HepG2 (cell line): Measurements from ENCODE around the gene DNMT1. TPM values are rescaled to one million over a fixed set of nuclear protein-coding genes. Genes with fewer than 3 reads are reported as not detected.

Experiments
- ATAC-seq: fragments of 200-7000 bp; cut with Tn5 transposase; 3 replicates; pipeline ENCODE4 v1.9.1; 2020; ENCODE audit warnings: mild to moderate bottlenecking, moderate library complexity
- BruUV-seq: library from RNA; stranded (reverse); fragments of 400-500 nt; replicated peaks from 2 replicates; lab custom pipeline; 2021; lab: Mats Ljungman, UMichigan
- CTCF ChIA-PET: fragments of 300-600 bp; formaldehyde crosslinking; extraction: SDS; loops from one replicate; lab custom pipeline; 2021; ENCODE audit warnings: low total read pairs, inconsistent platforms, low intra/inter-chr PET ratio; lab: Yijun Ruan, JAX
- POLR2A ChIA-PET: fragments of 350-600 bp; sonication (Branson Sonifier 250); formaldehyde crosslinking; loops from one replicate; lab custom pipeline; 2020; ENCODE audit warnings: antibody characterized with exemption, inconsistent platforms; lab: Yijun Ruan, JAX
- DNase-seq: peaks from one replicate; pipeline ENCODE4 v3.0.0-alpha.2; 2015; ENCODE audit warnings: low spot score
- FAIRE-seq: peaks from 3 replicates; lab custom pipeline; 2011; peaks lifted over from hg19 to GRCh38; lab: Jason Lieb, UNC
- H2AFZ ChIP-seq: one replicate; pipeline ENCODE4 v1.6.1; 2011; ENCODE audit warnings: low read length, inconsistent platforms
- H3K27ac ChIP-seq: fragments of 300-600 bp; 3 replicates; pipeline ENCODE4 v1.8.0; 2011; ENCODE audit warnings: mixed run types, mild to moderate bottlenecking, mixed read lengths, low read length, inconsistent platforms; ENCODE audit not compliant: insufficient read depth; ENCODE audit errors: extremely low read length
- H3K27me3 ChIP-seq, 2 experiments: fragments of 200-600 bp in 1 of 2; 2 replicates in 1 of 2; 3 replicates in 1 of 2; pipeline versions ENCODE4 v1.6.0 to v1.8.0; 2011; ENCODE audit warnings: low read length in 2 of 2, mild to moderate bottlenecking in 2 of 2, moderate library complexity in 2 of 2, inconsistent platforms in 1 of 2; ENCODE audit not compliant: insufficient read depth in 2 of 2, control insufficient read depth in 1 of 2
- H3K36me3 ChIP-seq, 2 experiments: fragments of 200-600 bp in 1 of 2; replicated peaks in 1 of 2; 2 replicates in 1 of 2; 3 replicates in 1 of 2; pipeline versions ENCODE4 v1.5.1 to v1.8.0; 2011; ENCODE audit warnings: low read length in 2 of 2, inconsistent platforms in 1 of 2; ENCODE audit not compliant: insufficient read depth in 2 of 2, control insufficient read depth in 1 of 2
- H3K4me1 ChIP-seq: 2 replicates; pipeline ENCODE4 v1.5.1; 2012; ENCODE audit warnings: low read length, inconsistent platforms; ENCODE audit not compliant: insufficient read depth
- H3K4me2 ChIP-seq: 2 replicates; pipeline ENCODE4 v1.6.0; 2011; ENCODE audit warnings: low read depth, low read length, inconsistent platforms
- H3K4me3 ChIP-seq, 3 experiments: fragments of 200-600 bp in 1 of 3; sonication (generic), shearing (Covaris generic) in 1 of 3; replicated peaks in 1 of 3; 2 replicates each; pipeline ENCODE4 v1.5.1; 2011 to 2016; ENCODE audit warnings: low read length in 3 of 3, inconsistent platforms in 2 of 3, low read depth in 2 of 3, mild to moderate bottlenecking in 2 of 3, control low read depth in 1 of 3, mixed read lengths in 1 of 3; ENCODE audit not compliant: insufficient read depth in 1 of 3
- H3K79me2 ChIP-seq: one replicate; pipeline ENCODE4 v1.6.1; 2011; ENCODE audit warnings: low read length, inconsistent platforms; ENCODE audit not compliant: insufficient read depth
- H3K9ac ChIP-seq: 2 replicates; pipeline ENCODE4 v1.6.0; 2011; ENCODE audit warnings: mild to moderate bottlenecking, low read depth, low read length, inconsistent platforms; ENCODE audit not compliant: insufficient read depth
- H3K9me3 ChIP-seq: 2 replicates; pipeline ENCODE4 v1.5.1; 2012; ENCODE audit warnings: mild to moderate bottlenecking, low read length
- H4K20me1 ChIP-seq: 2 replicates; pipeline ENCODE4 v1.6.0; 2011; ENCODE audit warnings: inconsistent platforms, mild to moderate bottlenecking, low read length, moderate library complexity; ENCODE audit not compliant: insufficient read depth
- FOXA3 ChIP-seq: IDR thresholded peaks from 2 replicates; pipeline ENCODE4 v1.6.1; 2016; ENCODE audit warnings: missing genetic modification reagents, missing compliant biosample characterization
- GTF2F1 ChIP-seq: fragments of 150-350 bp; IDR thresholded peaks from 2 replicates; pipeline ENCODE4 v1.6.1; 2014; ENCODE audit warnings: low read length
- GZF1 ChIP-seq: sonication (generic); formaldehyde crosslinking; IDR thresholded peaks from 2 replicates; pipeline ENCODE4 v1.5.1; 2020; ENCODE audit warnings: mild to moderate bottlenecking, missing genetic modification reagents
- KAT8 ChIP-seq: IDR thresholded peaks from 2 replicates; pipeline ENCODE4 v1.6.1; 2016; ENCODE audit warnings: missing genetic modification reagents, missing compliant biosample characterization
- MED8 ChIP-seq: sonication (generic); formaldehyde crosslinking; IDR thresholded peaks from 2 replicates; pipeline ENCODE4 v1.8.1; 2023; ENCODE audit warnings: mild to moderate bottlenecking, missing genetic modification reagents; ENCODE audit not compliant: insufficient replicate concordance
- NAIF1 ChIP-seq: sonication (generic); formaldehyde crosslinking; IDR thresholded peaks from 2 replicates; pipeline ENCODE4 v1.5.0; 2020; ENCODE audit warnings: mild to moderate bottlenecking, missing genetic modification reagents, borderline replicate concordance
- SKI ChIP-seq: fragments of 450-650 bp; IDR thresholded peaks from one replicate; pipeline ENCODE4 v1.6.1; 2018; ENCODE audit warnings: mild to moderate bottlenecking; ENCODE audit not compliant: partially characterized antibody
- TAF1 ChIP-seq: sonication (generic); formaldehyde crosslinking; IDR thresholded peaks from 2 replicates; pipeline ENCODE4 v1.4.0; 2020; ENCODE audit warnings: missing genetic modification reagents
- ZNF12 ChIP-seq: sonication (generic); formaldehyde crosslinking; IDR thresholded peaks from 2 replicates; pipeline ENCODE4 v1.5.0; 2020; ENCODE audit warnings: missing genetic modification reagents
- ZNF292 ChIP-seq: sonication (generic); formaldehyde crosslinking; IDR thresholded peaks from 2 replicates; pipeline ENCODE4 v1.8.1; 2022; ENCODE audit warnings: mild to moderate bottlenecking, low read depth, missing genetic modification reagents, borderline replicate concordance
- ZNF350 ChIP-seq: sonication (generic); formaldehyde crosslinking; IDR thresholded peaks from 2 replicates; pipeline ENCODE4 v1.4.0; 2020; ENCODE audit warnings: mild to moderate bottlenecking, low read depth, missing genetic modification reagents, borderline replicate concordance
- ZNF441 ChIP-seq: sonication (generic); formaldehyde crosslinking; IDR thresholded peaks from 2 replicates; pipeline ENCODE4 v1.7.0; 2021; ENCODE audit warnings: missing genetic modification reagents, borderline replicate concordance
- ZNF761 ChIP-seq: sonication (generic); formaldehyde crosslinking; conservative IDR thresholded peaks from 2 replicates; pipeline ENCODE4 v1.4.0; 2020; ENCODE audit warnings: mild to moderate bottlenecking, missing genetic modification reagents
- ZNF782 ChIP-seq: sonication (generic); formaldehyde crosslinking; IDR thresholded peaks from 2 replicates; pipeline ENCODE4 v1.4.0; 2020; ENCODE audit warnings: missing genetic modification reagents, mild to moderate bottlenecking, borderline replicate concordance
- ZNF879 ChIP-seq: sonication (generic); formaldehyde crosslinking; IDR thresholded peaks from 2 replicates; pipeline ENCODE4 v1.8.1; 2023; ENCODE audit warnings: missing genetic modification reagents
- WGBS: methylation state at CpG from one replicate; pipeline ENCODE4 v1.1.6; 2017; ENCODE audit warnings: low lambda C conversion rate; 5-methylcytosine and 5-hydroxymethylcytosine counted together
- in situ Hi-C: cut with HindIII; loops from 2 replicates; pipeline ENCODE4 v1.10.0; 2017; ENCODE audit warnings: low pct_unique_long_range_greater_than_20kb; ENCODE audit not compliant: extremely low pct_ligation_motif_present
- intact Hi-C: fragments of 100-400 bp; cut with micrococcal nuclease; formaldehyde crosslinking; loops from one replicate; pipeline ENCODE4 v1.10.0; 2022; ENCODE audit not compliant: unreplicated experiment
- polyA plus RNA-seq, 8 experiments: library from polyadenylated mRNA; depleted of rRNA in 3 of 8; stranded (reverse) in 7 of 8; unstranded in 1 of 8; fragments of >200 nt; fragmentation: Illumina TruSeq in 4 of 8; extraction: Trizol in 4 of 8; gene quantifications; 2 replicates each; pipeline versions ENCODE4 v1.2.1 to v1.2.3, GENCODE V29; 2011 to 2016; ENCODE audit warnings: low read depth in 4 of 8, missing spikeins in 1 of 8, mixed read lengths in 1 of 8; ENCODE audit not compliant: insufficient read depth in 1 of 8
- total RNA-seq, 5 experiments: library from RNA; depleted of rRNA; stranded (reverse); fragments of >200 nt; fragmentation: Illumina TruSeq; extraction: Trizol; gene quantifications; 2 replicates each; pipeline ENCODE4 v1.2.3, GENCODE V29; 2016; ENCODE audit warnings: low read depth in 1 of 5
- TF ChIP-seq, protein P1 (sequence below): sonication (generic); formaldehyde crosslinking; IDR thresholded peaks from 2 replicates; pipeline ENCODE4 v1.4.0; 2020; ENCODE audit warnings: missing genetic modification reagents
- TF ChIP-seq, protein P2 (sequence below), 2 experiments: sonication (generic) in 1 of 2; formaldehyde crosslinking in 1 of 2; IDR thresholded peaks; 2 replicates each; pipeline versions ENCODE4 v1.4.0 to v1.6.1; 2018 to 2020; ENCODE audit warnings: missing genetic modification reagents in 2 of 2, borderline replicate concordance in 1 of 2, low read depth in 1 of 2, mild to moderate bottlenecking in 1 of 2, missing biosample characterization in 1 of 2
- TF ChIP-seq, protein P3 (sequence below), 2 experiments: sonication (generic) in 1 of 2; formaldehyde crosslinking in 1 of 2; IDR thresholded peaks; 2 replicates each; pipeline versions ENCODE4 v1.5.1 to v1.6.1; 2011 to 2020; ENCODE audit warnings: borderline replicate concordance in 1 of 2, low read depth in 1 of 2, low read length in 1 of 2, mild to moderate bottlenecking in 1 of 2, missing genetic modification reagents in 1 of 2, moderate library complexity in 1 of 2

The DNMT1 gene
- total and polyA plus RNA-seq, 2 of the 13 experiments (the other 11 are each of a cell fraction or from before 2014, with no cell fraction given): 31.2 to 91.1 TPM

DNA sequence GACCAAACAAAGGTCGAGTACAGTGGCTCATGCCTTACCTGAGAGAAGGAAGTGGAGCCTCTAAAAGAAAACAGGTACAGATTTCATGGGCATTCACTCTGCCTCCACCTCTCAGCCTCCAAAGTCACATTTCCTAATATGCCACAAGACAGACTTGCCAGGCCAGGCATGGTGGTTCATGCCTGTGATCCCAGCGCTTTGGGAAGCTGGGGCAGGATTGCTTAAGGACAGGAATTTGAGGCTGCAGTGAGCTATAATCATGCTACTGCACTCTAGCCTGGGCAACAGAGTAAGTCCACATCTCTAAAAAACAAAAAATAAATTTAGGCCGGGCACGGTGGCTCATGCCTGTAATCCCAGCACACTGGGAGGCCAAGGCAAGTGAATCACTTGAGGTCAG lies 10.9 kb upstream of the DNMT1 start:
- no TSS peak for BruUV-seq

More for the DNA sequence above, 10.9 kb upstream of the DNMT1 start:
- no peak overlapping the region for H2AFZ ChIP-seq
- in situ Hi-C loops: no loop called here
- peaks cover 32% of the 10 kb centered on the region for H3K4me1 ChIP-seq
- no peak overlapping the region for H3K4me3 ChIP-seq
- no peak overlapping the region for H3K4me2 ChIP-seq
- intact Hi-C loops: no loop called here
- H3K27ac ChIP-seq: no peak overlapping the region
- no peak overlapping the region for H3K9ac ChIP-seq
- no peaks in the 10 kb centered on the region for H3K79me2 ChIP-seq
- DNase-seq (no peak), FAIRE-seq (no peak)
- no peaks in the 10 kb centered on the region for H4K20me1 ChIP-seq
- ChIA-PET CTCF (no interaction called here), POLR2A (interaction anchor here (1.9 kb wide), 1 partner anchor 11 kb away, joined by 11 read pairs; the partner anchor contains the start of gene DNMT1)
- no peaks in the 10 kb centered on the region; a peak in 3 of 5 replicates for H3K27me3 ChIP-seq
- WGBS: 67% methylated on average over 4 of the region's 4 CpGs
- TF ChIP-seq, protein P1, sequence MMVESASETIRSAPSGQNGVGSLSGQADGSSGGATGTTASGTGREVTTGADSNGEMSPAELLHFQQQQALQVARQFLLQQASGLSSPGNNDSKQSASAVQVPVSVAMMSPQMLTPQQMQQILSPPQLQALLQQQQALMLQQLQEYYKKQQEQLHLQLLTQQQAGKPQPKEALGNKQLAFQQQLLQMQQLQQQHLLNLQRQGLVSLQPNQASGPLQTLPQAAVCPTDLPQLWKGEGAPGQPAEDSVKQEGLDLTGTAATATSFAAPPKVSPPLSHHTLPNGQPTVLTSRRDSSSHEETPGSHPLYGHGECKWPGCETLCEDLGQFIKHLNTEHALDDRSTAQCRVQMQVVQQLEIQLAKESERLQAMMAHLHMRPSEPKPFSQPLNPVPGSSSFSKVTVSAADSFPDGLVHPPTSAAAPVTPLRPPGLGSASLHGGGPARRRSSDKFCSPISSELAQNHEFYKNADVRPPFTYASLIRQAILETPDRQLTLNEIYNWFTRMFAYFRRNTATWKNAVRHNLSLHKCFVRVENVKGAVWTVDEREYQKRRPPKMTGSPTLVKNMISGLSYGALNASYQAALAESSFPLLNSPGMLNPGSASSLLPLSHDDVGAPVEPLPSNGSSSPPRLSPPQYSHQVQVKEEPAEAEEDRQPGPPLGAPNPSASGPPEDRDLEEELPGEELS (CRISPR knock-in tag): no peak
- TF ChIP-seq, protein P2, sequence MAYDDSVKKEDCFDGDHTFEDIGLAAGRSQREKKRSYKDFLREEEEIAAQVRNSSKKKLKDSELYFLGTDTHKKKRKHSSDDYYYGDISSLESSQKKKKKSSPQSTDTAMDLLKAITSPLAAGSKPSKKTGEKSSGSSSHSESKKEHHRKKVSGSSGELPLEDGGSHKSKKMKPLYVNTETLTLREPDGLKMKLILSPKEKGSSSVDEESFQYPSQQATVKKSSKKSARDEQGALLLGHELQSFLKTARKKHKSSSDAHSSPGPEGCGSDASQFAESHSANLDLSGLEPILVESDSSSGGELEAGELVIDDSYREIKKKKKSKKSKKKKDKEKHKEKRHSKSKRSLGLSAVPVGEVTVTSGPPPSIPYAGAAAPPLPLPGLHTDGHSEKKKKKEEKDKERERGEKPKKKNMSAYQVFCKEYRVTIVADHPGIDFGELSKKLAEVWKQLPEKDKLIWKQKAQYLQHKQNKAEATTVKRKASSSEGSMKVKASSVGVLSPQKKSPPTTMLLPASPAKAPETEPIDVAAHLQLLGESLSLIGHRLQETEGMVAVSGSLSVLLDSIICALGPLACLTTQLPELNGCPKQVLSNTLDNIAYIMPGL (CRISPR knock-in tag; IDR thresholded peaks at IDR 0.05; ENCODE audit: borderline replicate concordance in 1 of 2, low read depth in 1 of 2): no peak
- TF ChIP-seq FOXA3 (CRISPR knock-in tag): no peak
- no peak for TF ChIP-seq GTF2F1
- no peak for TF ChIP-seq ZNF782
- no peak for TF ChIP-seq ZNF879
- TF ChIP-seq ZNF441 (CRISPR knock-in tag): no peak
- TF ChIP-seq MED8 (CRISPR knock-in tag): no peak
- TF ChIP-seq NAIF1 (CRISPR knock-in tag): no peak
- TF ChIP-seq GZF1 (CRISPR knock-in tag): no peak
- TF ChIP-seq ZNF292 (CRISPR knock-in tag): no peak
- no peak for TF ChIP-seq ZNF350 (CRISPR knock-in tag)
- TF ChIP-seq, protein P3, sequence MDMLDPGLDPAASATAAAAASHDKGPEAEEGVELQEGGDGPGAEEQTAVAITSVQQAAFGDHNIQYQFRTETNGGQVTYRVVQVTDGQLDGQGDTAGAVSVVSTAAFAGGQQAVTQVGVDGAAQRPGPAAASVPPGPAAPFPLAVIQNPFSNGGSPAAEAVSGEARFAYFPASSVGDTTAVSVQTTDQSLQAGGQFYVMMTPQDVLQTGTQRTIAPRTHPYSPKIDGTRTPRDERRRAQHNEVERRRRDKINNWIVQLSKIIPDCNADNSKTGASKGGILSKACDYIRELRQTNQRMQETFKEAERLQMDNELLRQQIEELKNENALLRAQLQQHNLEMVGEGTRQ (IDR thresholded peaks at IDR 0.05; ENCODE audit: low read depth, low read length): no peak
- TF ChIP-seq, protein P3 (CRISPR knock-in tag; IDR thresholded peaks at IDR 0.05; ENCODE audit: borderline replicate concordance): no peak
- no peak for TF ChIP-seq ZNF761
- no peak for TF ChIP-seq KAT8 (CRISPR knock-in tag)
- no peak for TF ChIP-seq ZNF12 (CRISPR knock-in tag)
- no peak for TF ChIP-seq SKI
- no peak for TF ChIP-seq TAF1
- TF ChIP-seq, all 625 proteins: peak for 0
- Histone ChIP-seq H3K9me3 (no peaks in the 10 kb centered on the region), H3K36me3 (no peaks in the 10 kb centered on the region)
- ATAC-seq: no peak
